ENCODE measurements around the gene LMX1A. TPM values are rescaled to one million over a fixed set of nuclear protein-coding genes. Genes with fewer than 3 reads are reported as not detected.

LMX1A gene
- total RNA-seq = not detected

- no peak for DNase-seq
These were observed at the start of gene LMX1A for GRCh38 chr1:165355977-165356811. TSS of gene LMX1A (minus strand) at chr1:165356715. CDS start at chr1:165355559, 1,156 bp downstream.

- DNase-seq = no peak
These were observed 47.4 kb upstream of the LMX1A start for GRCh38 chr1:165403835-165404482.

GRCh38 chr1:165402517-165403111, 46.1 kb upstream of the LMX1A start:
- no peak for DNase-seq

- no peak for DNase-seq
These were observed 41.4 kb upstream of the LMX1A start for GRCh38 chr1:165397944-165398343.

- no peak for DNase-seq
These were observed 39.4 kb upstream of the LMX1A start for GRCh38 chr1:165395901-165396300.

- DNase-seq = no peak
These were observed 39.0 kb upstream of the LMX1A start for GRCh38 chr1:165395478-165395877.

GRCh38 chr1:165392634-165393571, 36.4 kb upstream of the LMX1A start:
- peak; percentile 58 for DNase-seq

- no peak for DNase-seq
These were observed 33.1 kb upstream of the LMX1A start for GRCh38 chr1:165389609-165390008.

GRCh38 chr1:165387961-165388360, 31.4 kb upstream of the LMX1A start:
- DNase-seq = no peak

- no peak for DNase-seq
These were observed 31.0 kb upstream of the LMX1A start for GRCh38 chr1:165387505-165387904.

- no peak for DNase-seq
These were observed 27.3 kb upstream of the LMX1A start for GRCh38 chr1:165383599-165384405.

GRCh38 chr1:165383067-165383466, 26.6 kb upstream of the LMX1A start:
- DNase-seq = peak; percentile 23

- no peak for DNase-seq
These were observed 25.4 kb upstream of the LMX1A start for GRCh38 chr1:165381745-165382505.

GRCh38 chr1:165376811-165377311, 20.3 kb upstream of the LMX1A start:
- no peak for DNase-seq

GRCh38 chr1:165376041-165376810, 19.7 kb upstream of the LMX1A start:
- DNase-seq = peak; percentile 44

GRCh38 chr1:165375623-165376022, 19.1 kb upstream of the LMX1A start:
- no peak for DNase-seq

- no peak for DNase-seq
These were observed 15.2 kb upstream of the LMX1A start for GRCh38 chr1:165371588-165372225.

- peak; percentile 14 for DNase-seq
These were observed 12.8 kb upstream of the LMX1A start for GRCh38 chr1:165369255-165369848.

All from occipital lobe (tissue), 2 donors.